Activated CD4-positive, alpha-beta T cell treated with anti-CD3 and anti-CD28 coated beads for 1 hour (primary cell): ENCODE measurements around the gene CDRT15.
"Not testable (repeated sequence)": the region's sequence is repeated elsewhere in the genome, so short reads cannot be mapped to it uniquely, and the experiment has no call there.

Source experiments
- DNase-seq: peaks from one replicate; pipeline ENCODE4 v3.0.0-alpha.2; 2020

Gene CDRT15

DNA sequence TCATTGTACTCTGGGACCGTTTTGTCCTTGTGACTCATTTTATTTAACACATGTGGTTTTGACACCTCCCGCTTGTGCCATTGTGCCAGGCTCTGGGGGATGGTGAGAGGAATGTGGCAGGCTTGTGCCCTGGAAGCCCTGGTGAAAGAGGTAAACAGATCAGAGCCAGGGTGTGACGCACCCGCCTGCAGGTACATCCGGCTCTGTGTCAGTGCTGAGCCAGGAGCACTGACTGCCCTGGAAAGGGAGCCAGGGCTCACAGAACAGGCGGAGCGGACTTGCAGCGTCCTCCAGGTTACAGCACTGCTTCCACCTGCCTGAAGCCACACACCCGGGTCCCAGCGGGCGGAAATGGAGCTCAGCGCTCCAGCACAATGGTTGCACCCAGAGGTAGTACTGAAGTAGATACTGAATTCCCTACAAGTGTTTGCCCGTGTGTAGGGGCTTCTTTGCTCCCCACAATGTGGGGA lies 30.6 kb downstream of the CDRT15 start:
- DNase-seq, result peak; percentile 64

DNA sequence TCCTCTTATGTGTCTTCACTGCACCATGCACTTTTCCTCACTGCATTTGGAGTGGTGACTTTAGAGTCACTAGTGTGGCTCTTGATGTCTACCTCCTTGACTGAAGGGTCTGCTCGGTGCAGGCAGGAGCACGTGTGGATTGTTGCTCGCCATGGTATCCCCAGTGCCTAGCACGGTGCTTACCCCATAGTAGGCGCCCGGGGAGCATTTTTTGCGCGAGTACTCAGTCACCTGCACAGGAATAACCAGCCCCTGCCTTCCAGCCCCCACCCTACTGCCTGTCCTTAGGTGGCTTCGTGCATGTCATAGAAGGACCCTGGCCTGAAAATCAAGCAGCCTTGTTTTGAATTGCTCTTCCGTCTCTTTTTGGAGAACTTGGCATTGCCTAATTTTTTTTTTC lies 31.3 kb downstream of the CDRT15 start:
- DNase-seq, result no peak

DNA sequence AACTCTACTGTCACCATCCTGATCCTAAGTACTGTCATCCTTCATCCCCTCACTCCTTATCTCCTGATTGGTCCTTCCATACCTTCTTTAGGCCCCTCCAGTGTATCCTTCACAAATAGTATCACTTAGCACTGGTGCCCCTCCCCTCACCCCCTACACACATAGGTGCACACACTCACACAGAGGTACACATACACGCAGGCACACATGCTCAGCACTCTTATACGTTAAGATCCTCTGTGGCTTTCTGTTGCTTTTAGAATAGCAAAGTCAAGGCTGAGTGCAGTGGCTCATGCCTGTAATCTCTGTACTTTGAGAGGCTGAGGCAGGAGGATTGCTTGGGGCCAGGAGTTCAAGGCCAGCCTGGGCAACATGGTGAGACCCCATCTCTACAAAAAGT lies 32.1 kb downstream of the CDRT15 start:
- no peak for DNase-seq

DNA sequence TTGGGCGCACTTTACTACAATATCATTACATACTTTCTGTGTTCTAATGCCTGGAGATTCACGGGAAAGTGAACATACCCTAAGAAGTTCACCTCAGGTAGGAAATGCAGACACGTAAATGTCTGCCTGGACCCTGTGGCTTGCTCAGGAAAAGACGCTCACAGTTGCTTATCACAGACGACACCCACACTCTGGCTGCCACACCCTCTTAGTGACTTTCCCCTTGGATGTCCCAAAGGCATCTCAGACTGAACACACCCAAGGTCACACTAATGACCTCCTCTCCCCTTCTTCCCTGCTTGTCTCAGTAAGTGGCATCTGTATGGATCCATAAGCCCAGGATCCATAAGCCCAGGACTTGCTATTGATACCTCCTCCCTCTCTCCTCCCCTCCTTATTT lies 32.6 kb downstream of the CDRT15 start:
- DNase-seq, result no peak

DNA sequence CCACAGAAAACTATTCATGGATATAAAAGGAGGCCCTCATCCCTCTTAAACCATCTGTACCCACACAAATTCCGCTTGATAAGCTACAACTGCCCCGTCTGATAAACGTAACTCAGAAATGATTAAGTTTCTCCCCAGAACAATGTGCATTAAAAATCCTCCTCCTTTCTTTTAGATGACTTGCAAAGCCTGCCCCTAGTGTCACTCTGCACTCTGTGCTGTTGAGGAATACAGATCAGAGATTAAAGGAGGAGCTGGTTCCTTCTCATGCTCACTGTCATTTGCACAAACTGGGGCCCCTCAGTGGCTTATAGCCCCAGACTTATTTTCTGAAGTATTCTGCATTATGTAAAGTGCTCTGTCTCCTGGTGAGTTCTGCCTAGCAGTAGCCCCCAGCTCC lies 33.3 kb downstream of the CDRT15 start:
- DNase-seq, result no peak

DNA sequence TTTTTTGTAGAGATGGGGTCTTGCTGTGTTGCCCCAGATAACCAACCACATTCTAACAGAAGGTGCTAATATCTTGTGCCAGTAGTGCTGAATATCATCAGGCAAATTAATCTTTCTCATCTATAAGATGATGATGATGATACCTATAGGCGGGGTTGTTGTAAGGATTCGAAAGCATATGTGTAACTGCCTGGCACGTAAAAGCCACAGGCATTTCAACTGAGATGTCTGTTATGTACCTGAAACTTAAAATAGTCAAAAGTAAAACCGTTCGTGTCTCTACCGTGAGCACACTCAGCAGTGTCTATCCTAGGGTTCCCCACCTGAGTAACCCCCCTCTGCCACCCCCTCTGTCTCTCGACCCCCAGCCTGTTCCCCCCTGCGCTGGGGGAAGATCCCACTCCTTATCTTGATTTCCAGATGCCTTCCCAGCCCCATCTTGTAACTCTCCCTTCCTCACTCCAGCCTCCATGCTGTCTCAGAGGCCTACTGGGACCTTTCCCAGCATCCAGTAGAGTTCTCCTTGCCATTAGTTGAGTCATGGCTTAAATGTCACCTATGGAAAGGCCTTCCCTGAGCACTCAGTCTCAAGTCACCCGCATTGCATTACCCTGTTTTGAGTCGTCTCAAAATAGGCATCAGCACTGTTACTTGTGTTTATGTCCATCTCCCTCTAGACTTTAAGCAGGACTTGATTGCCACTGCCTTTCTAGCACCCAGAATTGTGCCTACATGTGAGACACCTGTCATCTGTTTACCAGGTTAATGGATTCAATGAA lies 34.1 kb downstream of the CDRT15 start:
- no peak for DNase-seq

DNA sequence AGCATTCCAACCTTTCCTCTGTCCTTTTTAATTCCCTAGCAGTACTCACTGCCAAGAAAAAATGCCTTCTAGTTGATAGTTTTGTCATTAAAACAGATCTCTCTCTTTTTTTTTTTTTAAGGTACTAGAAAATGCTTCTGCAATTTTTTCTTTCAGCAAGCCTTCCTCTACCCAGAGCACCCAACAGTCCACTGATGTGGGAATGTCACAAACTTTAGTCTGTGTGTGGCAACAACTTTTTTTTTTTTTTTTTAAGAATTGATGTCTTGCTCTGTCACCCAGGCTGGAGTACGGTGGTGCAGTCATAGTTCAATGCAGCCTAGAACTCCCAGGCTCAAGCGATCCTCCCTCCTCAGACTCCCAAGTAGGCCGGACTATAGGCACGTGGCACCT lies 34.7 kb downstream of the CDRT15 start:
- DNase-seq, result no peak

DNA sequence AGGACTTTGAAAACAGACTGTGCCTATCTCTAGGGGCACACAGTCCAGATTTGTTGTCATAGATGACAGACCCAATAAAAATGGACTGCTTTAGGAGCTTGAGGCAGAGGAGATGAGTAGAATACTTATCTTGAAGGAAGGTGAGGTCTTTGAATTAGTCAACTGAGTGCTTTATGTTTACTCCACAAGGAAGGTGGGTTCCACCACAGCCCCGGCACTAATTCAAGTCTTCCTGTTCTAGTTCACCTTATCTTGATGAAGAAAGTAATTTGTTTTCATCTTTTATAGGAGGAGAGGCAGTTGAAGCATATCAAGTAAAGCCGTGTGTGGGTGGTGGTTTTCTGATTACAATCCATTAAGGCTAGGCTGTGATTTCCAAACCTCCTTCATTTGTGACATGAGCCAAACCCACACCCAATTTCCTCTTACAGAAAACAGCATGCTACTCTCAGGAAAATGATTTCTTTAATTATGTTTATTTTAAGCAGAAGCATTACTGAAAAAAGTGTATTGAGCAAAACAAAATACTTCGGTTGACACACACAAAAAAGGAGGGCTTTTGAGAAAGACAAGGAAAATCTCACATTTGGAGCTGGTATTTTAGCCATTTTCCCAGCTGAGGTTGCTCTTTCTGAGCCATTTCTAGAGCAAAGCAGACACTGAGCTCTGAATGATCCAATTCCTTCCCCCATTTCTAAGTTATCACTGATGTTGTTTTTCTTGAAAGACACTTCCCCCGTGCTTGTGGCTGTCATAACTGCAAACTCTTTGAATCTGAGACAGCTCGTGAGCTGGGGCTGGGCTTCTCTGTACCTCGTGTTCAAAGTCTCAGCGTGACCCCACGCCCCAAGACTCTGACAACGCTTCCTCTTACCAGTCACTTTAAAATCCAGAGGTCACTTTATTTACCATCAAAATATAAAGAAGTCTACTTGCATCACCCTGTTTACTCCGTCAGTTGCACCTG lies 35.4 kb downstream of the CDRT15 start:
- DNase-seq, result peak; percentile 41

DNA sequence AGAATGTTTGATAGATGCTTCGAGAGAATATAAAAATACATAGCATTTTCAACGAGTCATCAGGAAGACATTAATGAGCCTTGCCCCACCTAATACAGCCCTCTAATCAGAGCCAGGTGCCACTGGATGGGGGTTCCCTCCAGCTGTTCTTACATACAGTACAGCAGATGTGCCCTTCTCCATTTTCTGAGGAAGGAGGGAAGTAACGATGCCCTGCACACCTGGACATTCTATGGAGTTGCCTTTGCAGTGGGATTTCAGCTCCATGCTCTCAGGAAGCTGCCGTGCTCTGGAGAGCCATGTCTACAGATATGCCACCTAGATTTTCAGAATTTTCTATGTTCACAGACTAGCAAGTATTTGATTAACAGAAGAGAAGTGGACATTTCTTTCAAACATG lies 36.3 kb downstream of the CDRT15 start:
- no peak for DNase-seq

DNA sequence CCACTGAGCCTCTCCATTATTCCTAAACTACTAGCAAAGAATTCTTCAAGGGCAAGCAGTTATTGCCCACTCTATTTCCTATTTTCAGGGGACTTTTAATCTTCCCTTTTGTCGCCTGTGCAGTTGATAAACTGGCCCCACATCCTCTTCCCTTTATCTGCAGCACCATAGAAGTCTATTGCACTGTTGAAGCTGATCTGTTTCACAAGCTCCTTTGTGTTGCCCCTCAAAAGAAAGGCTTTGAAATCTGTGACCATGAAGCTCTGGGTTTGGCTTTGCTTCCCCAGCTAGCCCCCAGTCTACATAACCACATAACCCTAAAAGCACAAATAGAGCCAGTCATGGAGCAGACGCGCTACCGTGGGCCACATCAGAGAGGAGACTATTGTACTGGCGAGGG lies 37.1 kb downstream of the CDRT15 start:
- DNase-seq, result no peak

DNA sequence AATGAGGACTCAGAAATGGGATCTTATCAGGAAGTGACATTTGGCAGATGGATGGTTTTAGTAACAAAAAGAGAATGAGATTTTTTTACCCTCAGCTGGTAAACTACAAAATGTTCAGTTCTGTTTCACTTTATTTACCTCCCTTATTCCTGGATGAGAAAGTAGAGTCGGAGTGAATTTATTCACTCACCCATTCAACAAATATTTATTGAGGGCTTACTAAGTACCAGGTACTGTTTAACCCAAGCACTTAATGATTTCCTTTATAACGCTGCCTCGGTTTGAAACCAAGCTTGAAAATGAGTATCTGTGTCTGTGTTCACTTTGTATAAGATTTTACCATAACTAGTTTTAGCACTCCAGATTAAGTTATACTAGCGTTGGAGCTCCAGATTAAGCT lies 38.1 kb downstream of the CDRT15 start:
- no peak for DNase-seq

DNA sequence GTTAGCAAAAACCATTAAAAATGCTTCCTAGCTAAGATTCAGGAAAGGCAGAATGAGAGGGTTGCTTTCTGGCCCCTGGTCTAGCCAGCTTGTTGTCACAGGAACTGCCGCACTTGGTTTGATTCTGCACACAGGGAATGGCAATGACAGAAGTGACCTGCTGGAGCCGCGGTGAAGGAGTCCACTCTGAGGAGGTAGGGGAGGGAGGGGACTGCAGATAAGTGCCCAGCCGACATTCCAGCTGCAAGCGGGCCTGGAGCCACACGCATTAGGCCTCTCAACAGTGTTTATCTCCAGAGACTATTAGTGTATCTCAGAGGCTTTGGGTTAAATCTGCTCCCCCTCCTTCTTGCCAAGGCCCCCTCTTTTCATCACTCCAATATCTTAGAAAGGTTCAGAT lies 38.6 kb downstream of the CDRT15 start:
- no peak for DNase-seq

DNA sequence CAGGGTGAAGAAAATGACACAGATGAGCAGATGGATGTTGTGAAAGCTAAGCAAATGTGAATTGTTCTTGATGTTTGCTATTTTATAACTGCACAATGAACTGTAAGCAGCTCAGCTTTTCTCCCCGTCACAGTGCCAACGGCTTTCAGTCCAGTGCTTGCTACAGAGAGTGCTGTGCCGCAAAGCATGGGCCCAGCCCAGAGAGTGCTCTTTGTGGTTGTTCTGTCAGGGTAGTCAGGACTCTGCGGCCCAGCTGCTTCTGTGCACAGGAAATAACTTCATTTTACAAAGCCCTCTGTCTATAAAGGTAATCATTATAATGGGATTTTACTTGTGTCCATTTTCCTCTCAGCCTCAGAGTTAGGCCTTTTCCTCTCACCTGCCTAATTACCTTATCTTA lies 39.1 kb downstream of the CDRT15 start:
- DNase-seq, result peak; percentile 37

DNA sequence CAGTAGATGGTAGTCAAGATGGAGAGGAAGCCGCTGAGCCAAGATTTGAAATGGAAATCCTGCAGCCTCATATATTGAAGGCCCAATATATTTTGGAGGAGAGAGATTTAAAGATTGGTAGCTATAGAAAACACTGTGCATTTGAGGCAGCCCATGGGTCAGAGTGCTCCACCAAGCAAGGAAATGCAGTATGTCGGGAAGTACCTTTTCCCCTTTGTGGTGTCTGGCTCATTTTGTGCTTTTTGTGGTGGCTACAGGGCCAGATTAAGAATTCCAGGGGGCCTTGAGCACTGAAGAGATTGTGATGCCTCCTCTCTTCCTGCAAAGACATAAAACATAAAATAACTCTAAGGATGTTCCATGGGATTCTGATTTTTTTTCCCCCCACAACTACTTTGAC lies 39.6 kb downstream of the CDRT15 start:
- no peak for DNase-seq

DNA sequence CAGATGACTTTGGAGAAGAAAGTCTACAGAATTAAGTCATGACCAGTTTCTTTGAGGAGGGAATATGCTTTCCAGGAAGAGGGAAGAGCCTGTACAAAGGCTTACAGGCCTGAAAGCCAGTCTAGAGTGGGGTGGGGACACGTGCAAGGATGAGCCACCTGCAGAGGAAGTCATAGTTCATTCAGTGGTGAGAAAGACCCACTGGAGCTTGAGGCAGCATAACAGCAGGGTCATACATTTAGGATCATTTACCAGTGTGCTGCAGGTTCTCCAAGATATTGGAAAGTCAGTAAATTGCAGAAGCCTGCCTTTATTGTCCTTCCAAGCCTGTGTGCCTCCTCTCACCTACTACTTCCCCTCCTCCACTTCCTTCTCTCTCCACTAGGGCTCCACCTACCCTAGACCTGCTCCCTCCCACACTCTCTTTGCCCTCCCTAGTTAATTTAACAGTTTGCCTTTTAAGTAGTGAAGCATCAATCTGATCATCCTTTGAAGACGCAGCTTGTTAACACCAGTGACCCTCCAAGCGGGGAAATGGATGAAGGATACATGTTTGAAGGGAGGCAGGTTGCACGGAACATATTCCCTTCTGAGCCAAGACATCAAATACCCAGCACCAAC lies 40.2 kb downstream of the CDRT15 start:
- DNase-seq, result no peak

DNA sequence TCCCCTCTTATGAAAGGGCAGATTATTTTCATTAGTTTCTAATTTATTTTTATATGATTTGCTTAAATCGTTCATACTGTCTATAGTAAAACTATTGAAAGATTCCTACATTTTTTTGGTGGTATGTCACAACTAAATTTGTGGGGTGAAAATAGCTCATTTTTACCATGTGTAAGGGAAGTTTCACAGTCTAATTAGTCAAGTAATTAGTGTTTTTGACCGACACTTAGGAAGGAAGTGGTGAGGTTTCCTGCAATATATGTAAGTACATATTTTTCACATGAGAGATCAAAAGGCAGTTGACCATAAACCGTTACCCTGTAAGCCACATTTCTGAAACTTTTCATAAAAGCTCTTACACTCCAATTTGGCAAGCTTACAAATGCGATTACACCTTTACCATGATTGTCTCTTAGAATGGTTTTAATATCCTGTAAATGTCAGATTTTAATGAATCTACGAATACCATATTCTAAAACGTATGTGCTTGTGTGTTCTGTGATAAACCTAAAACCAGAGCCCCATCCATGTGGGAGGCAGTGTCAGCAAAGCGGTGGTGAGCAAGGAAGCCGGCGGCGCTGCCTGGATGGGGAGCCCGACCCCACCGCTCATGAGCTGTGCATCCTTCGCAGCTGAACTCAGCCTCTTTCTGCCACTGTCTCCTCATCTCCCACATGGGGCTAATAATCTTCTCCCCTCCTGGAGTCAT lies 43.9 kb downstream of the CDRT15 start:
- not testable (repeated sequence) for DNase-seq

DNA sequence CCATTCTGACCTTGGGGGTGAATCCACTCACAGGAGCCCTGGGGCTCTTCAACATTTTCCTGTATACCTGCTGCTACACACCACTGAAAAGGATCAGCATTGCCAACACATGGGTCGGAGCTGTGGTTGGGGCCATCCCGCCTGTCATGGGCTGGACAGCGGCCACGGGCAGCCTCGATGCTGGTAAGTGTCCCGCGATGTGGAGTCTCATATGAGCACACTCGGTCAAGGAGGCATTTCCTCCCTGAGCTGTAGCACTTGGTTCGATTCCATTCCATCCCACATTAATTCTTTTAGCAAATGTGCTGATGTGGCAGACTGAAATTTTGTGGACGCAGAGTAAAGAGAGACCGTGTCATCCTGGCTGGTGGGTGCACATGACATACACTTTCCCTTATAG lies 44.6 kb downstream of the CDRT15 start:
- DNase-seq, result not testable (repeated sequence)

DNA sequence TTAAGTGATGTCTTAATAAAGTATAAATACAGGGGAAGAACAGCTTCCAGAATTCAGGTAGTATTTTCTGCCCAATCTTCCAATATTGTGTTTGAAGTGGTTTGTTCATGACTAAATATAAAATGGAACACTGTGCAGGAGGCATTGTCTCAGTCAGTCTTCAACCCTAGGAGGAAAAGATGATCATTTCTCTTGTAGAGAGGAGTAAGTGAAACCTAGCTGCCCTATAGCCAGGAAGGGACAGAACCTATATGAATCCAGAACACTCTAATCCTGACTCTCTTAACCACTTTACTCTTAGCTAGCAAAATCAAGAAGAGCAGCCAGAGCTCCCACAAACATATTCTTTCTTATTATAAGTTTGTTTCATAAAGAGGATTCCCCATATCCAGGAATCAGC lies 45.2 kb downstream of the CDRT15 start:
- DNase-seq, result not testable (repeated sequence)

DNA sequence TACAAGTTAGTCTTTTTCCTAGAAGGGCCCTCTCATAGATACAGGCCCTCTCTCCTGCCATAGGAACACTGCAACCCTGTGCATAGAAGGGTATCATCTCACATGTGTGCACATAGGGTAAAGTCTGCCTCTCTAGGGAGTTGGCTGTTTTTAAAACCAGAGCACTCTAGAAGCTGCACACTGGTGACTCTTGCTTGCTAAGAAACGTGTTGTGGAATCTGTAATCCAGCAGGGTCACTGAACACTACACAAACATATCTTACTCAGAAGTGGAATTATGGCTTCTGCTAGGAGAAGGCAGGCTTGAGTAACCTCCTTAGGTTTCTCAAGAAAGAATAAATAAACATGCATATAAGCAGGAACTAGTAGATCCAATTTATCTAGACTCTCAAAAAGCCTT lies 45.9 kb downstream of the CDRT15 start:
- not testable (repeated sequence) for DNase-seq

DNA sequence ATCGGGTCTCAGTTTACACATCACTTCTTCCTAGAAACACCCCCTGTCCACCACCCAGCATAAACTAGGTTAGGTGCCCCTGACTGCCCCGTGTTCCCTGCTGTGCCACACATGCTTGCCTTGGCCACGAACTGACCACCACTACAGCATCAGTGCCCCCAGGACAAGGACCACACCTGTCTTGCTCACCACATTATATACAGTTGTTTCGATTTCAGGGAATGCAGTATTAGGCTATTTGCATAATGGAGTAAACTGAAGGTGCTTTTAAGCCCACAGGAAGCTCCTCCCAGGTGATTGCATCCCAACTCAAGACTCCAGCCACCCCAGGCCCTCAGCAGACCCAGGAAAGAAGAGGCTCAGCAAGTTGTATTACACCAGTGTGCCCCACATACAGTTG lies 50.2 kb downstream of the CDRT15 start:
- DNase-seq, result not testable (repeated sequence)
